Adrenal gland (tissue), 12 donors: Measurements from ENCODE around the gene MAGEB3. TPM values are rescaled to one million over a fixed set of nuclear protein-coding genes. Genes with fewer than 3 reads are reported as not detected.

Experiments
- DNase-seq, 7 donors: peaks; one replicate each; pipeline ENCODE4 v3.0.0-alpha.2; 2019 to 2020
- H3K27ac ChIP-seq, 5 donors: fragments of 200-600 bp; sonication (generic) in 4 of 5; 1 replicate in 3 of 5; 2 replicates in 2 of 5; pipeline versions ENCODE4 v1.5.1 to v1.8.0; 2016 to 2020; ENCODE audit warnings: mild to moderate bottlenecking in 1 of 5
- H3K27me3 ChIP-seq: fragments of 200-600 bp; 2 replicates; pipeline ENCODE4 v1.8.0; 2021
- H3K36me3 ChIP-seq, 2 donors: fragments of 200-600 bp; replicated peaks in 1 of 2; 1 replicate in 1 of 2; 2 replicates in 1 of 2; pipeline versions ENCODE4 v1.5.1 to v1.8.0; 2018 to 2022
- H3K4me1 ChIP-seq, 2 donors: fragments of 200-600 bp; replicated peaks in 1 of 2; 1 replicate in 1 of 2; 2 replicates in 1 of 2; pipeline versions ENCODE4 v1.5.1 to v1.8.0; 2018 to 2021
- H3K4me3 ChIP-seq, 4 donors: fragments of 200-600 bp; sonication (generic) in 3 of 4; one replicate each; pipeline ENCODE4 v1.5.1; 2016 to 2018
- H3K9me3 ChIP-seq, 3 donors: fragments of 200-600 bp; sonication (generic) in 1 of 3; replicated peaks in 1 of 3; 1 replicate in 2 of 3; 2 replicates in 1 of 3; pipeline versions ENCODE4 v1.5.1 to v1.8.0; 2016 to 2021
- POLR2A ChIP-seq, 2 donors: fragments of 450-650 bp; IDR thresholded peaks; one replicate each; pipeline ENCODE4 v1.6.1; 2017; ENCODE audit warnings: antibody characterized with exemption in 2 of 2, mild to moderate bottlenecking in 2 of 2, moderate library complexity in 1 of 2
- WGBS, 4 donors: extraction: QIAGEN DNeasy Blood & Tissue Kit in 2 of 4; methylation state at CpG; one replicate each; pipeline versions ENCODE4 v1.1.5 to v1.1.7; 2013 to 2017; 5-methylcytosine and 5-hydroxymethylcytosine counted together
- intact Hi-C, 2 donors: fragments of 100-400 bp; cut with DNase I; formaldehyde crosslinking; loops; one replicate each; pipeline versions ENCODE4 v1.14.1 to v1.15.0; 2022 to 2023
- polyA plus RNA-seq, 3 donors: library from polyadenylated mRNA; stranded (reverse); fragments of 200-250 nt in 2 of 3; fragments of 350-450 nt in 1 of 3; fragmentation: Illumina TruSeq in 1 of 3; extraction: RNeasy Lipid Tissue Mini Kit (QIAGEN cat#74804) in 1 of 3; gene quantifications; one replicate each; pipeline ENCODE4 v1.2.3, GENCODE V29; 2013 to 2014
- total RNA-seq, 9 donors: library from RNA; depleted of rRNA in 4 of 9; stranded (reverse); fragments of >200 nt in 4 of 9; fragments of 120-200 nt in 1 of 9; fragmentation: NEBNext Ultra II Directional in 1 of 9; extraction: Animal tissue kit (Norgen Biotek cat#: 25700) in 1 of 9; gene quantifications; one replicate each; pipeline versions ENCODE4 v1.1.0 to v1.2.4, GENCODE V29; 2013 to 2023
- TF ChIP-seq, protein P1 (sequence below), 6 experiments: fragments of 450-650 bp in 4 of 6; fragments of 200-600 bp in 2 of 6; sonication (generic) in 1 of 6; IDR thresholded peaks; 1 replicate in 5 of 6; 2 replicates in 1 of 6; pipeline versions ENCODE4 v1.5.1 to v1.8.0; 2016 to 2021; ENCODE audit warnings: antibody characterized with exemption in 6 of 6, mild to moderate bottlenecking in 2 of 6, moderate library complexity in 1 of 6
- donor health status: healthy with polysubstance abuse.
- donor health status: Bipolar disorder and iron deficiency.
- donor health status: DM: yes; HTN: yes; CAD: no.
- donor health status: DM: no; HTN: no; CAD: no.
- donor health status: DM: no; HTN: no; CAD: no.
- donor health status: DM: yes; HTN: yes; CAD: no.

MAGEB3 gene
- total and polyA plus RNA-seq, 12 donors, result 0.03 to 0.71 TPM; not detected in 10

DNA sequence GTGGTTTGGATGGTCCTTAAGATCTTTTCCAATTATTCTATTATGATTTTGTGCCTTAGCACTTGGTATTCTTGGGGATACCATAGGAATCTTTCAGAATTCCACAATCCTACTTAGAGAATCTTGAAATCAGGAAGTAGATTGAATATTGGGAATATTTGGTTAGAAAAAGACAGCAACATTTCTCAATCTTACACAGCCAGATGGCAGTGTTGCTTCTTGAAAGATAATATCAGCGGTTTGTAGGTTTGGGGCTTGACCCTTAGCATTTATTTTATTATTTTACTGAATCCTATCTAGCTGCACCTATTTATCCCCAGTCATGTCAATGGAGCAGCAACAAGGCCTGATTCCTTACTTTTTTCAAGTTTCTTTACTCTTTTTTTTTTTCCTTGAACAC is 45.0 kb downstream of the MAGEB3 start:
- Histone ChIP-seq H3K4me1 (no peaks in the 10 kb centered on the region), H3K36me3 (no peaks in the 10 kb centered on the region), H3K27ac (no peak overlapping the region), H3K27me3 (no peaks in the 10 kb centered on the region), H3K4me3 (no peak overlapping the region), H3K9me3 (no peaks in the 10 kb centered on the region)
- TF ChIP-seq, protein P1, sequence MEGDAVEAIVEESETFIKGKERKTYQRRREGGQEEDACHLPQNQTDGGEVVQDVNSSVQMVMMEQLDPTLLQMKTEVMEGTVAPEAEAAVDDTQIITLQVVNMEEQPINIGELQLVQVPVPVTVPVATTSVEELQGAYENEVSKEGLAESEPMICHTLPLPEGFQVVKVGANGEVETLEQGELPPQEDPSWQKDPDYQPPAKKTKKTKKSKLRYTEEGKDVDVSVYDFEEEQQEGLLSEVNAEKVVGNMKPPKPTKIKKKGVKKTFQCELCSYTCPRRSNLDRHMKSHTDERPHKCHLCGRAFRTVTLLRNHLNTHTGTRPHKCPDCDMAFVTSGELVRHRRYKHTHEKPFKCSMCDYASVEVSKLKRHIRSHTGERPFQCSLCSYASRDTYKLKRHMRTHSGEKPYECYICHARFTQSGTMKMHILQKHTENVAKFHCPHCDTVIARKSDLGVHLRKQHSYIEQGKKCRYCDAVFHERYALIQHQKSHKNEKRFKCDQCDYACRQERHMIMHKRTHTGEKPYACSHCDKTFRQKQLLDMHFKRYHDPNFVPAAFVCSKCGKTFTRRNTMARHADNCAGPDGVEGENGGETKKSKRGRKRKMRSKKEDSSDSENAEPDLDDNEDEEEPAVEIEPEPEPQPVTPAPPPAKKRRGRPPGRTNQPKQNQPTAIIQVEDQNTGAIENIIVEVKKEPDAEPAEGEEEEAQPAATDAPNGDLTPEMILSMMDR (IDR thresholded peaks at IDR 0.05), result peak in 5 of 6 experiments; percentile 48 to 59 (median 53)
- no peak for TF ChIP-seq POLR2A (IDR thresholded peaks at IDR 0.05)
- intact Hi-C loops, result no loop called here
- peak in 1 of 7 donors; percentile 3 for DNase-seq
- WGBS, 4 donors, result 0 to 14% (median 6%) methylated on average over 1 of the region's 1 CpG

DNA sequence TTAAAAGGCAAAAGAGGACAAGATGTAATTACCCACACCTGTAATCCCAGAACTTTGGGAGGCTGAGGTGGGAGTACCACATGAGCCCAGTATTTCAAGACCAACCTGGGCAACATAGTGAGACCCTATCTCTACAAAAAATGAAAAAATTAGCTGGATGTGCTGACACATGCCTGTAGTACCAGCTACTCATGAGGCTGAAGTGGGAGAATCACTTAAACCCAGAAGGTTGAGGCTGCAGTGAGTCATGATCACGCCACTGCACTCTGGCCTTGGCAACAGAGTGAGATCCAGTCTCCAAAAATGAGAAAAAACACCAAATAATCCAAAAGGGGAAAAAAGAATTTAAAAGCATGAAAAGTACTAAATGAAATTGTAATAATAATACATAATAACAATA is 47.9 kb downstream of the MAGEB3 start:
- intact Hi-C loops, result no loop called here
- Histone ChIP-seq H3K36me3 (no peaks in the 10 kb centered on the region), H3K4me1 (no peaks in the 10 kb centered on the region), H3K4me3 (no peak overlapping the region), H3K27ac (peak overlapping the region in 1 of 5 donors; percentile 6), H3K9me3 (no peaks in the 10 kb centered on the region), H3K27me3 (no peaks in the 10 kb centered on the region)
- 35 to 44% (median 36%) methylated on average over 1 of the region's 1 CpG for WGBS, 4 donors
- TF ChIP-seq, protein P1 (IDR thresholded peaks at IDR 0.05), result no peak
- peak in 1 of 2 donors; percentile 51 for TF ChIP-seq POLR2A (IDR thresholded peaks at IDR 0.05)
- DNase-seq, result peak; percentile 51 to 78 (median 62)

DNA sequence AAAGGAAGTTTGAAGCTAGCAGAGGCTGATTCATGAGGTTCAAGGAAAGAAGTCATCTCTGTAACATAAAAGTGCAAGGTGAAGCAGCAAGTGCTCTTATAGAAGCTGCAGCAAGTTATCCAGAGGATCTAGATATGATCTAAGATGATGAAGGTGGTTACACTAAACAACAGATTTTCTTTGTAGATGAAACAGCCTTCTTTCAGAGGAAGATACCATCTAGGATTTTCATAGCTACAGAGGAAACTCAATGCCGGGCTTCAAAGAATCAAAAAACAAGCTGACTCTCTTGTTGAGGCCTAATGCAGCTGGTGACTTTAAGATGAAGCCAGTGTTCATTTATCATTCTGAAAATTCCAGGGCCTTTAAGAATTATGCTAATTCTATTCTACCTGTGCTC is 50.0 kb downstream of the MAGEB3 start:
- Histone ChIP-seq H3K4me3 (no peak overlapping the region), H3K9me3 (no peaks in the 10 kb centered on the region), H3K27ac (no peak overlapping the region), H3K27me3 (no peaks in the 10 kb centered on the region), H3K4me1 (peaks cover 7% of the 10 kb centered on the region in 2 donors), H3K36me3 (no peaks in the 10 kb centered on the region)
- no peak for DNase-seq
- TF ChIP-seq POLR2A (IDR thresholded peaks at IDR 0.05), result no peak
- TF ChIP-seq, protein P1 (IDR thresholded peaks at IDR 0.05), result no peak
- intact Hi-C loops, result no loop called here
- 65 to 92% (median 79%) methylated on average over 1 of the region's 1 CpG for WGBS, 4 donors

DNA sequence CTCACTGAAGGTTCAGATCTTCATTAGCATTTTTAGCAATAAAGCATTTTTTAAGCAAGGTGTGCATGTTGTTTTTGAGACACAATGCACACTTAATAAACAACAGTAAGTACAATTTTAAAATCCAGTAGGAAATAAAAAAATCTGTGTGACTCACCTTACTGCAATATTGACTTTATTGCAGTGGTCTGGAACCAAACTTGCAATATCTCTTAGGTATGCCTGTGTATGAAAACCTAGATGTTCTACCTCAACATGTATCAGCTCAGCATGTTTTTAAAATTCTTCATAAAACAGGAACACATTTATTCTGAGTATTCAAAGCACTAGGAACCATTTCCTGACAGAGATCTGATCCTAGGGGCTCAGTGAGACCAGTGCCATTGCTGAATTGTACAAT is 52.1 kb downstream of the MAGEB3 start:
- intact Hi-C loops, result no loop called here
- peaks cover 7% of the 10 kb centered on the region in 2 donors for H3K4me1 ChIP-seq
- H3K4me3 ChIP-seq, result no peak overlapping the region
- H3K36me3 ChIP-seq, result no peaks in the 10 kb centered on the region
- no peak overlapping the region for H3K27ac ChIP-seq
- DNase-seq, result no peak
- H3K9me3 ChIP-seq, result no peaks in the 10 kb centered on the region
- TF ChIP-seq POLR2A (IDR thresholded peaks at IDR 0.05), result no peak
- TF ChIP-seq, protein P1 (IDR thresholded peaks at IDR 0.05), result no peak
- no peaks in the 10 kb centered on the region for H3K27me3 ChIP-seq
